K562 (cell line): ENCODE results near the gene TBC1D10A.

Source experiments
- CEBPB ChIP-seq: fragments of 450-650 bp; IDR thresholded peaks from 2 replicates; pipeline ENCODE4 v1.6.1; 2016; ENCODE audit warnings: missing genetic modification characterization, missing compliant biosample characterization
- CTCF ChIP-seq, 3 experiments: IDR thresholded peaks in 2 of 3; conservative IDR thresholded peaks in 1 of 3; 2 replicates each; pipeline ENCODE4 v1.5.1; 2011 to 2012; ENCODE audit warnings: low read length in 3 of 3, mild to moderate bottlenecking in 3 of 3, control low read depth in 2 of 3, improper control_type of control experiment in 1 of 3, inconsistent platforms in 1 of 3, low read depth in 1 of 3, mixed read lengths in 1 of 3, moderate library complexity in 1 of 3; ENCODE audit not compliant: insufficient read depth in 2 of 3
- ERF ChIP-seq: fragments of 450-650 bp; formaldehyde crosslinking; IDR thresholded peaks from 2 replicates; pipeline ENCODE4 v1.4.0; 2020; ENCODE audit warnings: mild to moderate bottlenecking, mixed read lengths
- GABPB1 ChIP-seq: sonication (generic); formaldehyde crosslinking; IDR thresholded peaks from 2 replicates; pipeline ENCODE4 v1.8.0; 2022; ENCODE audit warnings: mild to moderate bottlenecking, missing genetic modification reagents
- GTF2E2 ChIP-seq: fragments of 200-800 bp; sonication (Bioruptor generic); IDR thresholded peaks from 2 replicates; pipeline ENCODE4 v1.6.1; 2016; ENCODE audit warnings: missing genetic modification characterization, missing compliant biosample characterization
- HMGN3 ChIP-seq: IDR thresholded peaks from 2 replicates; pipeline ENCODE4 v1.6.1; 2011; ENCODE audit warnings: borderline replicate concordance, low read depth, mild to moderate bottlenecking, mixed read lengths, low read length; ENCODE audit not compliant: insufficient read length; ENCODE audit errors: extremely low read depth
- JUND ChIP-seq, 2 experiments: IDR thresholded peaks; 2 replicates in 1 of 2; 3 replicates in 1 of 2; pipeline ENCODE4 v1.6.1; 2011; ENCODE audit warnings: borderline replicate concordance in 2 of 2, low read depth in 2 of 2, low read length in 2 of 2, improper control_type of control experiment in 1 of 2, missing biosample characterization in 1 of 2, missing genetic modification characterization in 1 of 2, missing genetic modification reagents in 1 of 2
- MAFK ChIP-seq: IDR thresholded peaks from 2 replicates; pipeline ENCODE4 v1.6.1; 2011; ENCODE audit warnings: low read length, improper control_type of control experiment
- TAF1 ChIP-seq: IDR thresholded peaks from 2 replicates; pipeline ENCODE4 v1.6.1; 2011; ENCODE audit warnings: mild to moderate bottlenecking, low read length, moderate library complexity; ENCODE audit not compliant: insufficient read depth, control insufficient read depth, severe bottlenecking; ENCODE audit errors: extremely low read depth
- TGIF2 ChIP-seq: sonication (generic); formaldehyde crosslinking; IDR thresholded peaks from 2 replicates; pipeline ENCODE4 v1.8.1; 2022; ENCODE audit warnings: mild to moderate bottlenecking, missing genetic modification reagents, moderate library complexity
- THRAP3 ChIP-seq: fragments of 450-650 bp; IDR thresholded peaks from 2 replicates; pipeline ENCODE4 v1.6.1; 2016; ENCODE audit warnings: mild to moderate bottlenecking, inconsistent platforms, borderline replicate concordance
- ZFX ChIP-seq: sonication (generic); formaldehyde crosslinking; IDR thresholded peaks from 2 replicates; pipeline ENCODE4 v1.8.0; 2022; ENCODE audit warnings: mild to moderate bottlenecking, missing genetic modification reagents, moderate library complexity

GRCh38 chr22:30285846-30286200 lies 40.9 kb downstream of the TBC1D10A start:
- no peak for TF ChIP-seq GTF2E2 (tag)
- no peak for TF ChIP-seq ZFX (CRISPR knock-in tag)
- no peak for TF ChIP-seq CTCF (IDR thresholded peaks at IDR 0.05 in 2 of 3, conservative IDR thresholded peaks at IDR 0.05 in 1 of 3; ENCODE audit: insufficient read depth in 2 of 3, low read depth in 1 of 3, low read length in 3 of 3)
- TF ChIP-seq TGIF2 (CRISPR knock-in tag) = no peak
- no peak for TF ChIP-seq MAFK
- no peak for TF ChIP-seq JUND (IDR thresholded peaks at IDR 0.05; ENCODE audit: borderline replicate concordance, low read depth, low read length)
- TF ChIP-seq JUND (tag; IDR thresholded peaks at IDR 0.05; ENCODE audit: borderline replicate concordance, low read depth, low read length) = no peak
- no peak for TF ChIP-seq GABPB1 (CRISPR knock-in tag)
- no peak for TF ChIP-seq HMGN3
- no peak for TF ChIP-seq THRAP3
- TF ChIP-seq TAF1 = no peak
- no peak for TF ChIP-seq CEBPB
- TF ChIP-seq ERF (CRISPR knock-in tag) = no peak
